MCF 10A (cell line): ENCODE measurements around the gene CALML3. TPM values are rescaled to one million over a fixed set of nuclear protein-coding genes. Genes with fewer than 3 reads are reported as not detected.

Experiments used
- BruUV-seq: library from RNA; stranded (reverse); fragments of 400-500 nt; replicated peaks from 2 replicates; lab custom pipeline; 2021; lab: Mats Ljungman, UMichigan
- CTCF ChIA-PET: fragments of 300-600 bp; sonication (Branson Sonifier 250); formaldehyde crosslinking; extraction: SDS; loops from one replicate; lab custom pipeline; 2021; ENCODE audit warnings: antibody characterized with exemption, inconsistent platforms; lab: Yijun Ruan, JAX
- POLR2A ChIA-PET: fragments of 300-600, 350-650 bp; sonication (Branson Sonifier 250); formaldehyde crosslinking; extraction: SDS; loops from one replicate; lab custom pipeline; 2020; ENCODE audit warnings: antibody characterized with exemption, inconsistent platforms; lab: Yijun Ruan, JAX
- DNase-seq: peaks from one replicate; pipeline ENCODE4 v3.0.0-alpha.2; 2018; ENCODE audit not compliant: unreplicated experiment
- H3K27ac Mint-ChIP-seq: one replicate; pipeline ENCODE4 v1.8.0; 2022; ENCODE audit warnings: mild to moderate bottlenecking, low read depth, mixed read lengths; ENCODE audit not compliant: unreplicated experiment
- H3K27me3 Mint-ChIP-seq: one replicate; pipeline ENCODE4 v1.8.0; 2022; ENCODE audit warnings: mixed read lengths; ENCODE audit not compliant: insufficient read depth, unreplicated experiment
- H3K36me3 Mint-ChIP-seq: one replicate; pipeline ENCODE4 v1.8.0; 2022; ENCODE audit warnings: mild to moderate bottlenecking, moderate library complexity, mixed read lengths; ENCODE audit not compliant: insufficient read depth, unreplicated experiment
- H3K4me1 Mint-ChIP-seq: one replicate; pipeline ENCODE4 v1.8.0; 2022; ENCODE audit warnings: mixed read lengths; ENCODE audit not compliant: insufficient read depth, unreplicated experiment
- H3K4me3 Mint-ChIP-seq: one replicate; pipeline ENCODE4 v1.8.0; 2022; ENCODE audit warnings: mild to moderate bottlenecking, moderate library complexity, mixed read lengths; ENCODE audit not compliant: unreplicated experiment
- H3K9me3 Mint-ChIP-seq: one replicate; pipeline ENCODE4 v1.8.0; 2022; ENCODE audit warnings: mixed read lengths; ENCODE audit not compliant: unreplicated experiment
- CTCF ChIP-seq: fragments of 200-600 bp; IDR thresholded peaks from one replicate; pipeline ENCODE4 v1.8.0; 2022; ENCODE audit warnings: antibody characterized with exemption, mild to moderate bottlenecking; ENCODE audit not compliant: unreplicated experiment
- intact Hi-C: fragments of 100-400 bp; cut with micrococcal nuclease; formaldehyde crosslinking; loops from 2 replicates; pipeline ENCODE4 v1.14.1; 2022
- total RNA-seq: library from RNA; stranded (reverse); gene quantifications from 2 replicates; pipeline ENCODE4 v1.2.3, GENCODE V29; 2022

The CALML3 gene
- total RNA-seq, 1 experiment from 2014 or later, result 0.75 TPM

- no peaks in the 10 kb centered on the region for H3K36me3 Mint-ChIP-seq
- no peaks in the 10 kb centered on the region for H3K27me3 Mint-ChIP-seq
- H3K4me1 Mint-ChIP-seq, result peaks cover 43% of the 10 kb centered on the region
- no TSS peak for BruUV-seq
- peak overlapping the region; percentile 81 for H3K27ac Mint-ChIP-seq
- no peak for DNase-seq
- ChIA-PET CTCF (interaction anchor here (0.6 to 1.8 kb wide), 4 partner anchors 8 to 103 kb away, joined by 3 to 4 read pairs (median 4); no protein-coding TSS in a partner anchor), POLR2A (interaction anchor here (0.9 to 3.1 kb wide), 6 partner anchors 9 to 108 kb away, joined by 3 to 10 read pairs (median 6); no protein-coding TSS in a partner anchor)
- intact Hi-C loops, result no loop called here
- peak overlapping the region; percentile 3 for H3K4me3 Mint-ChIP-seq
- no peaks in the 10 kb centered on the region for H3K9me3 Mint-ChIP-seq
- no peak for TF ChIP-seq CTCF
Measured at GRCh38 chr10:5555021-5555510, 30.3 kb downstream of the CALML3 start.

GRCh38 chr10:5555881-5556280 is 31.1 kb downstream of the CALML3 start:
- no peaks in the 10 kb centered on the region for H3K27me3 Mint-ChIP-seq
- peaks cover 46% of the 10 kb centered on the region for H3K4me1 Mint-ChIP-seq
- DNase-seq, result no peak
- no peaks in the 10 kb centered on the region for H3K9me3 Mint-ChIP-seq
- no peak overlapping the region for H3K4me3 Mint-ChIP-seq
- no peak for TF ChIP-seq CTCF
- ChIA-PET POLR2A (interaction anchor here (3.1 kb wide), 1 partner anchor 10 kb away, joined by 10 read pairs; no protein-coding TSS in a partner anchor), CTCF (interaction anchor here (1.1 to 1.8 kb wide), 2 partner anchors 73 to 104 kb away, joined by 4 read pairs; no protein-coding TSS in a partner anchor)
- intact Hi-C loops, result no loop called here
- no peaks in the 10 kb centered on the region for H3K36me3 Mint-ChIP-seq
- no TSS peak for BruUV-seq
- H3K27ac Mint-ChIP-seq, result no peak overlapping the region

- no peak for DNase-seq
- no peaks in the 10 kb centered on the region for H3K9me3 Mint-ChIP-seq
- no peaks in the 10 kb centered on the region for H3K27me3 Mint-ChIP-seq
- no peak overlapping the region for H3K4me3 Mint-ChIP-seq
- no peak overlapping the region for H3K27ac Mint-ChIP-seq
- H3K4me1 Mint-ChIP-seq, result peaks cover 39% of the 10 kb centered on the region
- POLR2A ChIA-PET, result interaction anchor here (0.5 to 3.1 kb wide), 3 partner anchors 9 to 132 kb away, joined by 3 to 10 read pairs (median 3); no protein-coding TSS in a partner anchor
- intact Hi-C loops, result no loop called here
- no peak for TF ChIP-seq CTCF
- CTCF ChIA-PET, result interaction anchor here (0.5 to 1.8 kb wide), 2 partner anchors 105 to 113 kb away, joined by 3 to 4 read pairs; no protein-coding TSS in a partner anchor
- H3K36me3 Mint-ChIP-seq, result no peaks in the 10 kb centered on the region
- BruUV-seq, result no TSS peak
Measured at GRCh38 chr10:5556576-5556975, 31.8 kb downstream of the CALML3 start.

GRCh38 chr10:5557040-5557721 is 32.4 kb downstream of the CALML3 start:
- no peak for DNase-seq
- no peaks in the 10 kb centered on the region for H3K27me3 Mint-ChIP-seq
- H3K27ac Mint-ChIP-seq, result no peak overlapping the region
- H3K4me3 Mint-ChIP-seq, result no peak overlapping the region
- POLR2A ChIA-PET, result interaction anchor here (0.5 to 0.9 kb wide), 2 partner anchors 10 to 133 kb away, joined by 3 read pairs; no protein-coding TSS in a partner anchor
- no peaks in the 10 kb centered on the region for H3K36me3 Mint-ChIP-seq
- no TSS peak for BruUV-seq
- CTCF ChIA-PET, result interaction anchor here (0.5 kb wide), 1 partner anchor 113 kb away, joined by 3 read pairs; no protein-coding TSS in a partner anchor
- no peak for TF ChIP-seq CTCF
- peaks cover 33% of the 10 kb centered on the region for H3K4me1 Mint-ChIP-seq
- no peaks in the 10 kb centered on the region for H3K9me3 Mint-ChIP-seq
- intact Hi-C loops, result no loop called here
